Mucosa of descending colon (tissue), 3 donors: ENCODE measurements around the gene HAX1. TPM values are rescaled to one million over a fixed set of nuclear protein-coding genes. Genes with fewer than 3 reads are reported as not detected.

Source experiments
- ATAC-seq: fragments of 200-7000 bp; cut with Tn5 transposase; one replicate; pipeline ENCODE4 v1.9.1; 2020; ENCODE audit warnings: mild to moderate bottlenecking, moderate library complexity
- DNase-seq, 3 donors: peaks; one replicate each; pipeline ENCODE4 v3.0.0-alpha.2; 2020
- H3K36me3 ChIP-seq: fragments of 200-600 bp; one replicate; pipeline ENCODE4 v1.8.0; 2021; ENCODE audit warnings: low read depth, mild to moderate bottlenecking
- H3K4me1 ChIP-seq: fragments of 200-600 bp; one replicate; pipeline ENCODE4 v1.8.0; 2021; ENCODE audit warnings: low read depth, mild to moderate bottlenecking
- H3K4me3 ChIP-seq: fragments of 200-600 bp; one replicate; pipeline ENCODE4 v1.8.0; 2021; ENCODE audit warnings: mild to moderate bottlenecking
- H3K9me3 ChIP-seq: fragments of 200-600 bp; one replicate; pipeline ENCODE4 v1.8.0; 2021; ENCODE audit warnings: mild to moderate bottlenecking
- intact Hi-C, 2 donors: fragments of 100-400 bp; cut with DNase I in 1 of 2; cut with micrococcal nuclease in 1 of 2; formaldehyde crosslinking; loops; one replicate each; pipeline versions ENCODE4 v1.11.0 to v1.11.1; 2022; cut with DNase I, micrococcal nuclease
- total RNA-seq, 3 donors: library from RNA; stranded (reverse); fragmentation: NEBNext Ultra II Directional in 2 of 3; extraction: Animal tissue kit (Norgen Biotek cat#: 25700) in 2 of 3; gene quantifications; one replicate each; pipeline versions ENCODE4 v1.2.1 to v1.2.4, GENCODE V29; 2021 to 2023
- TF ChIP-seq, protein P1 (sequence below): fragments of 200-600 bp; IDR thresholded peaks from one replicate; pipeline ENCODE4 v1.8.0; 2022; ENCODE audit warnings: antibody characterized with exemption, mild to moderate bottlenecking
- donor health status: DM: no; HTN: no; CAD: no; lungs with moderate emphysema.
- donor health status: DM: no; HTN: no; CAD: no.
- donor health status: DM: no; HTN: yes; CAD: no.

HAX1 gene
- total RNA-seq, 3 donors from 2014 or later, result 60.8 to 66.3 (median 64.5) TPM

DNA sequence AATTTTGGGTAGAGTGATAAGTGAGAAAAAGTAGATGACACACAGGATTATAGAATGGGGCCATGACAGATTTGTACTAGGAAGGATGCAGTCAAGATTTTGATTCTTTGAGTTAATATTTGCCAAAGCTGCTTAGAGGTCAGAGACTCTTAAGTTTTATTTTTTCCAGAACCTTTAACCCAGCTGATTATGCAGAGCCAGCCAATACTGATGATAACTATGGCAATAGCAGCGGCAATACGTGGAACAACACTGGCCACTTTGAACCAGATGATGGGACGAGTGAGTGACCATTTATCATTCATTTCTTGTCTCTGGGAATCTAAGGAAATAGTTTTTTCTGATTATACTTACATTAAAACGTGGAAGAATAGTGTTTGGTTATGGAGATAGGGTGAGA is 35.6 kb upstream of the HAX1 start:
- Histone ChIP-seq H3K4me3 (no peak overlapping the region), H3K9me3 (no peaks in the 10 kb centered on the region), H3K4me1 (no peaks in the 10 kb centered on the region), H3K36me3 (peaks cover 29% of the 10 kb centered on the region)
- TF ChIP-seq, protein P1, sequence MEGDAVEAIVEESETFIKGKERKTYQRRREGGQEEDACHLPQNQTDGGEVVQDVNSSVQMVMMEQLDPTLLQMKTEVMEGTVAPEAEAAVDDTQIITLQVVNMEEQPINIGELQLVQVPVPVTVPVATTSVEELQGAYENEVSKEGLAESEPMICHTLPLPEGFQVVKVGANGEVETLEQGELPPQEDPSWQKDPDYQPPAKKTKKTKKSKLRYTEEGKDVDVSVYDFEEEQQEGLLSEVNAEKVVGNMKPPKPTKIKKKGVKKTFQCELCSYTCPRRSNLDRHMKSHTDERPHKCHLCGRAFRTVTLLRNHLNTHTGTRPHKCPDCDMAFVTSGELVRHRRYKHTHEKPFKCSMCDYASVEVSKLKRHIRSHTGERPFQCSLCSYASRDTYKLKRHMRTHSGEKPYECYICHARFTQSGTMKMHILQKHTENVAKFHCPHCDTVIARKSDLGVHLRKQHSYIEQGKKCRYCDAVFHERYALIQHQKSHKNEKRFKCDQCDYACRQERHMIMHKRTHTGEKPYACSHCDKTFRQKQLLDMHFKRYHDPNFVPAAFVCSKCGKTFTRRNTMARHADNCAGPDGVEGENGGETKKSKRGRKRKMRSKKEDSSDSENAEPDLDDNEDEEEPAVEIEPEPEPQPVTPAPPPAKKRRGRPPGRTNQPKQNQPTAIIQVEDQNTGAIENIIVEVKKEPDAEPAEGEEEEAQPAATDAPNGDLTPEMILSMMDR, result no peak
- intact Hi-C loops, result no loop called here
- DNase-seq, result no peak
- no peak for ATAC-seq

- H3K4me3 ChIP-seq, result no peak overlapping the region
- intact Hi-C loops, result no loop called here
- no peaks in the 10 kb centered on the region for H3K4me1 ChIP-seq
- H3K9me3 ChIP-seq, result no peaks in the 10 kb centered on the region
- ATAC-seq (no peak), DNase-seq (no peak)
- TF ChIP-seq, protein P1, result no peak
- H3K36me3 ChIP-seq, result peaks cover 34% of the 10 kb centered on the region
These were observed 35.0 kb upstream of the HAX1 start for GRCh38 chr1:154237435-154237834.

- Histone ChIP-seq H3K36me3 (peaks cover 35% of the 10 kb centered on the region), H3K4me1 (no peaks in the 10 kb centered on the region), H3K4me3 (no peak overlapping the region), H3K9me3 (no peaks in the 10 kb centered on the region)
- TF ChIP-seq, protein P1, result no peak
- ATAC-seq, result no peak
- intact Hi-C loops, result no loop called here
- DNase-seq, result no peak
These were observed 34.4 kb upstream of the HAX1 start for GRCh38 chr1:154237880-154238506.

DNA sequence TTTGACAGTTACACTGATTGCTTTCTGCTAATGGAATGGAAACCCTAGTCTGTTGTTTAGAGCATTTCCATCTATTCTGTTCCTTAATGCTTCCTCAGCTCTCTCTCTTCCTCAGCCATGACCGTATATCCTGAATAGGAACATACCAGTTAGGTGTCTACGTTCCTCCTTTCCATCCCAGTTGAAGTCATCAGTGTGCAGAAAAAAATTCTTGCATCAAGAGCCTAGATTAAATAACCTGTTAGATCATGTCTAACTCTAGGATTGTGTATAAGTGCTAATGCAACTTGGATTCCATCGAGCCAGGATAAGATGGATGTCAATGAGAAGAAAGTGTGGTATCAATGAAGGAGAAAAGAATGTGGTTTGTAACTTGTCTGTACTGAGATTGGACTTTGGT is 32.9 kb upstream of the HAX1 start:
- intact Hi-C loops, result no loop called here
- H3K36me3 ChIP-seq, result peaks cover 32% of the 10 kb centered on the region
- no peaks in the 10 kb centered on the region for H3K9me3 ChIP-seq
- TF ChIP-seq, protein P1, result no peak
- no peak for DNase-seq
- no peak for ATAC-seq
- no peak overlapping the region for H3K4me3 ChIP-seq
- no peaks in the 10 kb centered on the region for H3K4me1 ChIP-seq

- TF ChIP-seq, protein P1, result no peak
- intact Hi-C loops, result no loop called here
- no peak for DNase-seq
- H3K36me3 ChIP-seq, result peaks cover 28% of the 10 kb centered on the region
- H3K4me3 ChIP-seq, result no peak overlapping the region
- no peak for ATAC-seq
- H3K4me1 ChIP-seq, result no peaks in the 10 kb centered on the region
- no peaks in the 10 kb centered on the region for H3K9me3 ChIP-seq
These were observed 32.1 kb upstream of the HAX1 start for GRCh38 chr1:154240294-154240833.
